GM12878 (cell line): Measurements from ENCODE around the gene PAK2. TPM values are rescaled to one million over a fixed set of nuclear protein-coding genes. Genes with fewer than 3 reads are reported as not detected.

Experiments used
- ATAC-seq: fragments of 200-7000 bp; cut with Tn5 transposase; 3 replicates; pipeline ENCODE4 v1.9.1; 2020; ENCODE audit warnings: mild to moderate bottlenecking, moderate library complexity
- BruUV-seq: library from RNA; stranded (reverse); fragments of 400-500 nt; replicated peaks from 2 replicates; lab custom pipeline; 2021; lab: Mats Ljungman, UMichigan
- CTCF ChIA-PET: fragments of 300-600 bp; sonication (Branson Sonifier 250); formaldehyde crosslinking; extraction: SDS; loops from one replicate; lab custom pipeline; 2021; ENCODE audit warnings: inconsistent platforms; lab: Yijun Ruan, JAX
- POLR2A ChIA-PET: fragments of 350-600 bp; formaldehyde crosslinking; extraction: SDS; loops from one replicate; lab custom pipeline; 2021; ENCODE audit warnings: inconsistent platforms; lab: Charles Lee
- RAD21 ChIA-PET: fragments of 300-600 bp; sonication (Branson Sonifier 250); formaldehyde crosslinking; loops from one replicate; lab custom pipeline; 2023; ENCODE audit warnings: antibody characterized with exemption; ENCODE audit not compliant: unreplicated experiment; lab: Charles Lee
- SMC1A ChIA-PET: fragments of 300-600 bp; sonication (Branson Sonifier 250); formaldehyde crosslinking; loops from one replicate; lab custom pipeline; 2023; ENCODE audit not compliant: unreplicated experiment, uncharacterized antibody; lab: Charles Lee
- DNase-seq: peaks from one replicate; pipeline ENCODE4 v3.0.0-alpha.2; 2011; ENCODE audit warnings: low read depth, low spot score
- FAIRE-seq: peaks from 3 replicates; lab custom pipeline; 2011; peaks lifted over from hg19 to GRCh38; lab: Jason Lieb, UNC
- H2AFZ ChIP-seq: 2 replicates; pipeline ENCODE4 v1.6.0; 2011; ENCODE audit warnings: low read depth, low read length, control low read depth; ENCODE audit not compliant: control insufficient read depth
- H3K27ac ChIP-seq: 2 replicates; pipeline ENCODE4 v1.5.1; 2011; ENCODE audit warnings: control low read depth; ENCODE audit not compliant: control insufficient read depth, insufficient read depth
- H3K27me3 ChIP-seq, 2 experiments: replicated peaks in 1 of 2; 2 replicates each; pipeline versions ENCODE4 v1.6.0 to v1.6.1; 2011; ENCODE audit warnings: low read length in 1 of 2; ENCODE audit not compliant: control insufficient read depth in 2 of 2, insufficient read depth in 2 of 2
- H3K36me3 ChIP-seq, 2 experiments: 2 replicates each; pipeline ENCODE4 v1.5.1; 2011; ENCODE audit warnings: low read length in 1 of 2; ENCODE audit not compliant: control insufficient read depth in 2 of 2, insufficient read depth in 2 of 2
- H3K4me1 ChIP-seq: 2 replicates; pipeline ENCODE4 v1.6.1; 2011; ENCODE audit warnings: mild to moderate bottlenecking, low read length, moderate library complexity, mixed read lengths; ENCODE audit not compliant: control insufficient read depth, insufficient read depth
- H3K4me2 ChIP-seq: 2 replicates; pipeline ENCODE4 v1.6.0; 2011; ENCODE audit warnings: control low read depth; ENCODE audit not compliant: control insufficient read depth, insufficient read depth
- H3K4me3 ChIP-seq: fragments of 200-600 bp; sonication (generic); 2 replicates; pipeline ENCODE4 v1.5.1; 2016
- H3K79me2 ChIP-seq: 2 replicates; pipeline ENCODE4 v1.6.0; 2011; ENCODE audit warnings: low read length; ENCODE audit not compliant: control insufficient read depth, insufficient read depth
- H3K9ac ChIP-seq: 2 replicates; pipeline ENCODE4 v1.8.0; 2011; ENCODE audit warnings: low read length, control low read depth, mixed read lengths; ENCODE audit not compliant: control insufficient read depth, insufficient read depth
- H3K9me3 ChIP-seq: replicated peaks from 3 replicates; pipeline ENCODE4 v1.5.1; 2011; ENCODE audit warnings: mild to moderate bottlenecking, low read length; ENCODE audit not compliant: control insufficient read depth, insufficient read depth
- H4K20me1 ChIP-seq: 2 replicates; pipeline ENCODE4 v1.6.0; 2011; ENCODE audit not compliant: control insufficient read depth, insufficient read depth
- CBFB ChIP-seq: IDR thresholded peaks from 2 replicates; pipeline ENCODE4 v1.6.1; 2016; ENCODE audit warnings: antibody characterized with exemption, low read depth
- IRF4 ChIP-seq: IDR thresholded peaks from 2 replicates; pipeline ENCODE4 v1.6.1; 2011; ENCODE audit warnings: low read depth, low read length
- MYC ChIP-seq: IDR thresholded peaks from 2 replicates; pipeline ENCODE4 v1.6.1; 2011; ENCODE audit warnings: mild to moderate bottlenecking, low read length, moderate library complexity, inconsistent platforms; ENCODE audit not compliant: insufficient read depth, insufficient replicate concordance, insufficient read length, severe bottlenecking
- NRF1 ChIP-seq: conservative IDR thresholded peaks from 2 replicates; pipeline ENCODE4 v1.6.1; 2011; ENCODE audit warnings: mild to moderate bottlenecking, low read depth, low read length, improper control_type of control experiment
- SPI1 ChIP-seq: IDR thresholded peaks from 2 replicates; pipeline ENCODE4 v1.6.1; 2011; ENCODE audit warnings: low read depth, mild to moderate bottlenecking, low read length, moderate library complexity, borderline replicate concordance; ENCODE audit not compliant: insufficient read depth
- SREBF2 ChIP-seq: IDR thresholded peaks from 2 replicates; pipeline ENCODE4 v1.6.1; 2012; ENCODE audit warnings: mild to moderate bottlenecking, low read length
- TCF3 ChIP-seq: IDR thresholded peaks from 2 replicates; pipeline ENCODE4 v1.6.1; 2012; ENCODE audit warnings: low read depth, mild to moderate bottlenecking, low read length, borderline replicate concordance; ENCODE audit not compliant: insufficient read depth
- ZNF384 ChIP-seq: IDR thresholded peaks from 2 replicates; pipeline ENCODE4 v1.6.1; 2012; ENCODE audit warnings: low read depth, mild to moderate bottlenecking, low read length, improper control_type of control experiment, borderline replicate concordance
- WGBS: methylation state at CpG from one replicate; pipeline ENCODE4 v1.1.6; 2016; ENCODE audit warnings: low lambda C conversion rate; ENCODE audit not compliant: insufficient replicate concordance, insufficient coverage; ENCODE audit errors: missing lambda C conversion rate; 5-methylcytosine and 5-hydroxymethylcytosine counted together
- in situ Hi-C: fragments of 300-500 bp; cut with MboI; formaldehyde crosslinking; loops from 9 replicates; pipeline ENCODE4 v1.14.3; 2018; ENCODE audit warnings: mixed read lengths
- intact Hi-C: fragments of 100-400 bp; cut with micrococcal nuclease; formaldehyde crosslinking; loops from one replicate; pipeline ENCODE4 v1.14.2; 2022; ENCODE audit not compliant: unreplicated experiment
- polyA plus RNA-seq, 11 experiments: library from polyadenylated mRNA; depleted of rRNA in 4 of 11; unstranded in 6 of 11; stranded (reverse) in 5 of 11; fragments of >200 nt; fragmentation: Nextera tagmentation in 4 of 11; fragmentation: Illumina TruSeq in 1 of 11; extraction: Ambion mirVana in 4 of 11; extraction: Trizol in 1 of 11; gene quantifications; 1 replicate in 1 of 11; 2 replicates in 10 of 11; pipeline versions ENCODE4 v1.2.1 to v1.2.3, GENCODE V29; 2011 to 2016; ENCODE audit warnings: inconsistent platforms in 2 of 11, missing spikeins in 2 of 11, low read depth in 1 of 11
- total RNA-seq, 4 experiments: library from RNA; depleted of rRNA in 3 of 4; stranded (reverse); fragments of >200 nt in 3 of 4; fragmentation: Illumina TruSeq in 1 of 4; extraction: Trizol in 1 of 4; gene quantifications; 2 replicates each; pipeline versions ENCODE4 v1.2.1 to v1.2.3, GENCODE V29; 2013 to 2021

Gene PAK2
- total and polyA plus RNA-seq, 10 of the 15 experiments (the other 5 are each of a cell fraction or from before 2014, with no cell fraction given): 9.0 to 59.1 (median 27.0) TPM

DNA sequence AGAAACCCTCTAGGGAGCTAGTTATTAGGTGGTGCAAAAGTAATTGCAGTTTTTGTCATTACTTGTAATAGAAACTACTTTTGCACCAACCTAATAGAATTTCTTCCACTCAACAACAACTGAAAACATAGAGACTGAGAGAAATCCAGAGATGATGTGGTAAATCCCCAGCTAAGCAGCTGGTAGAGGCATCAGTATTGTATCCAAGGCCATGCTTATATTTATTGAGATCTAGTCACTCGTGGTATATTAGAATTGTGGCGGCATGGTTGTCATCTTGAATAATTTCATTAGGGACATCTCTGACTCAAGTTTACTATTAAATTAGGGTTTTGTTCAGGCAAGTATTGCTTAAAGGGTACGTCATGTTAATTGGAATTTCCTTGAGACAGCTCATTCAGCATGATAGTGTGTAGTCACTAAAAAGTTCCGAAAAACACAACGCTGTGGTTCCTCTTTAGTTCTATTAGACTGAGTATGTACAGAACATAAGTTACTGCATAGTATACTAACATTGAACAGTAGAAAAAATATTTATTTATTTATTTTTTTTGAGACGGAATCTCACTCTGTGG, 35.3 kb downstream of the PAK2 start (continued):
- TF ChIP-seq ZNF384: no peak
- TF ChIP-seq IRF4: no peak
- no peak for TF ChIP-seq TCF3
- no peak for TF ChIP-seq SREBF2
- TF ChIP-seq NRF1: no peak
- TF ChIP-seq CBFB: no peak

GRCh38 chr3:196775938-196776337, 36.3 kb downstream of the PAK2 start:
- 96% methylated on average over 9 of the region's 9 CpGs for WGBS
- H4K20me1 ChIP-seq: no peaks in the 10 kb centered on the region
- ATAC-seq (no peak), FAIRE-seq (no peak), DNase-seq (no peak)
- no peaks in the 10 kb centered on the region for H3K4me1 ChIP-seq
- H3K4me2 ChIP-seq: no peak overlapping the region
- TF ChIP-seq SPI1 (peak; percentile 14; the same call in 1 of the 2 replicates), MYC (no peak)
- H2AFZ ChIP-seq: no peak overlapping the region
- POLR2A ChIA-PET: interaction anchor here (1.8 kb wide), 1 partner anchor 12 kb away, joined by 4 read pairs; no protein-coding TSS in a partner anchor
- H3K27me3 ChIP-seq: no peaks in the 10 kb centered on the region
- in situ Hi-C loops (no loop called here), intact Hi-C loops (no loop called here)
- no peak overlapping the region for H3K4me3 ChIP-seq
- CTCF ChIA-PET: no interaction called here
- no peak overlapping the region for H3K27ac ChIP-seq
- peaks cover 21% of the 10 kb centered on the region for H3K9me3 ChIP-seq
- SMC1A ChIA-PET: interaction anchor here (0.7 to 1.2 kb wide), 2 partner anchors 12 to 110 kb away, joined by 3 read pairs; no protein-coding TSS in a partner anchor
- H3K79me2 ChIP-seq: peaks cover 68% of the 10 kb centered on the region
- BruUV-seq: no TSS peak
- no peak overlapping the region for H3K9ac ChIP-seq
- RAD21 ChIA-PET: no interaction called here
- peaks cover 2 to 7% of the 10 kb centered on the region in 2 experiments; a peak in 3 of 4 replicates for H3K36me3 ChIP-seq
